Measurements from ENCODE around the gene MARF1.
A peak's percentile ranks its signal among the peaks of the same experiment; 100 is the strongest.
"Not testable (repeated sequence)": the region's sequence is repeated elsewhere in the genome, so short reads cannot be mapped to it uniquely, and the experiment has no call there.

Gene MARF1

GRCh38 chr16:15601212-15601879 lies 41.6 kb downstream of the MARF1 start:
- no peak for DNase-seq (ENCODE audit: low read depth)

GRCh38 chr16:15599303-15600070 lies 43.5 kb downstream of the MARF1 start:
- DNase-seq (ENCODE audit: low read depth) = no peak

GRCh38 chr16:15598648-15599190 lies 44.2 kb downstream of the MARF1 start:
- no peak for DNase-seq (ENCODE audit: low read depth)

GRCh38 chr16:15597822-15598647 lies 44.9 kb downstream of the MARF1 start:
- no peak for DNase-seq (ENCODE audit: low read depth)

- DNase-seq (ENCODE audit: low read depth) = no peak
Measured at GRCh38 chr16:15597135-15597534, 45.8 kb downstream of the MARF1 start.

- no peak for DNase-seq (ENCODE audit: low read depth)
Measured at GRCh38 chr16:15594711-15595320, 48.1 kb downstream of the MARF1 start.

- no peak for DNase-seq (ENCODE audit: low read depth)
Measured at GRCh38 chr16:15593235-15593634, 49.7 kb downstream of the MARF1 start.

- DNase-seq (ENCODE audit: low read depth) = peak; percentile 12
Measured at GRCh38 chr16:15592324-15592723, 50.6 kb downstream of the MARF1 start.

GRCh38 chr16:15587152-15587825 lies 55.7 kb downstream of the MARF1 start:
- no peak for DNase-seq (ENCODE audit: low read depth)

GRCh38 chr16:15586716-15587115 lies 56.2 kb downstream of the MARF1 start:
- no peak for DNase-seq (ENCODE audit: low read depth)

- DNase-seq (ENCODE audit: low read depth) = no peak
Measured at GRCh38 chr16:15585956-15586355, 57.0 kb downstream of the MARF1 start.

GRCh38 chr16:15583526-15583925 lies 59.4 kb downstream of the MARF1 start:
- no peak for DNase-seq (ENCODE audit: low read depth)

GRCh38 chr16:15581127-15581815 lies 61.7 kb downstream of the MARF1 start:
- no peak for DNase-seq (ENCODE audit: low read depth)

- no peak for DNase-seq (ENCODE audit: low read depth)
Measured at GRCh38 chr16:15578824-15579223, 64.1 kb downstream of the MARF1 start.

- no peak for DNase-seq (ENCODE audit: low read depth)
Measured at GRCh38 chr16:15576960-15577958, 65.7 kb downstream of the MARF1 start.

GRCh38 chr16:15575293-15576049 lies 67.5 kb downstream of the MARF1 start:
- no peak for DNase-seq (ENCODE audit: low read depth)

GRCh38 chr16:15574614-15574948 lies 68.4 kb downstream of the MARF1 start:
- no peak for DNase-seq (ENCODE audit: low read depth)

GRCh38 chr16:15573896-15574613 lies 68.9 kb downstream of the MARF1 start:
- not testable (repeated sequence) for DNase-seq (ENCODE audit: low read depth)

All from activated T-cell treated with anti-CD3 and anti-CD28 coated beads for 1 hour (primary cell).